ENCODE measurements around the gene CHDH. TPM values are rescaled to one million over a fixed set of nuclear protein-coding genes. Genes with fewer than 3 reads are reported as not detected.

CHDH gene
- total and polyA plus RNA-seq, 7 donors: 0.29 to 6.1 (median 2.0) TPM

DNA sequence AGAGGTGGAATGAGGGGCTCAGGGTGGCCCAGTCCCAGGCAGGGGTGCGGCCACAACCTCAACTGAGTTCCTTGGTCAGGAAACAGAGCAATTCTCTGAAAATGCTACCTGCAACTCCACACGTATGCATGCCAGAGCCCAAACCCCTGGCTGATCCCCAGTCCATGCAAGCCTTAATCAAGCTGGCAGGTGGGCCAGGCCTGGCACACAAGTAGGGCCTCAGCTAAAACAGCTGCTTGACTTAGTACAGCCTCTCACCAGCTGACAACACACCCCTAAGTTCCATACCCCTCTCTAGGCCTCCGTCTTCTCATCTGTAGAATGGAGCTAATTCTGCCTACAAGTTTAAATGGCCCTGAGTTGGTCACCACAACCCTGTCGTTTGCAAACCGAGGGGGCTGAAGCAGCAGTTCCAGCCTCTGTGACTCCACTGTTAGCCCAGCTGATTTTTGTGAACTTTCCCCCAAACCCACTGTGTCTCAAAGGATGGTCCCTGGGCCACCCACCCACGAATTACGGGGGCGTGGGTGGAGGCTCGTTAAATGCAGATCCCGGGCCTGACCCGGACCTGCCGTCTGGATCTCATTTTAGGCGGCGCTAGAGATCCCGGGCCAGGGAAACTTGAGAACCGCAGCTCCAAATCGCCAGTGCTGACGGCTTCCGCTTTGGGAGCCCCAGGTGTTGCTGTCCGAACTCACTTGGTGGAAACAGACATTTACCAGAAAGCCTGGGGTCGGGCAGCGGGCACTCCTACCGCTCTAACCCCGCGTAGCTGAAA is 927 bp downstream of the CHDH start:
- TF ChIP-seq CTCF (IDR thresholded peaks at IDR 0.05): peak; percentile 30
- Histone ChIP-seq H3K4me3 (peak overlapping the region; percentile 89), H3K27me3 (ENCODE audit: insufficient read depth in 3 of 3, low read length in 2 of 3) (no peaks in the 10 kb centered on the region), H3K4me1 (peaks cover 4% of the 10 kb centered on the region), H3K36me3 (ENCODE audit: insufficient read depth in 1 of 2, low read depth in 1 of 2) (no peaks in the 10 kb centered on the region), H3K9me3 (no peaks in the 10 kb centered on the region), H3K27ac (peak overlapping the region; percentile 86)
- peak; percentile 74 to 86 (median 78) for ATAC-seq
- peak; percentile 59 to 77 for DNase-seq
- intact Hi-C loops (cut with DNase I): loop anchor here in 1 of 2 donors (5.0 kb wide), 1 partner anchor 37 kb away; the partner anchor contains the start of gene ACTR8
- WGBS, 3 donors: 15 to 18% (median 18%) methylated on average over 25 of the region's 25 CpGs

GRCh38 chr3:53844262-53845102 is 1.7 kb downstream of the CHDH start:
- H3K27me3 ChIP-seq (ENCODE audit: insufficient read depth in 3 of 3, low read length in 2 of 3): no peaks in the 10 kb centered on the region
- H3K4me1 ChIP-seq: peaks cover 4% of the 10 kb centered on the region
- no peak for DNase-seq
- no peak overlapping the region for H3K4me3 ChIP-seq
- intact Hi-C loops (cut with DNase I): loop anchor here in 1 of 2 donors (5.0 kb wide), 1 partner anchor 38 kb away; the partner anchor contains the start of gene ACTR8
- H3K36me3 ChIP-seq (ENCODE audit: insufficient read depth in 1 of 2, low read depth in 1 of 2): no peaks in the 10 kb centered on the region
- WGBS, 3 donors: 82 to 91% (median 87%) methylated on average over 9 of the region's 9 CpGs
- no peak overlapping the region for H3K27ac ChIP-seq
- TF ChIP-seq CTCF (IDR thresholded peaks at IDR 0.05): no peak
- H3K9me3 ChIP-seq: no peaks in the 10 kb centered on the region
- ATAC-seq: no peak

DNA sequence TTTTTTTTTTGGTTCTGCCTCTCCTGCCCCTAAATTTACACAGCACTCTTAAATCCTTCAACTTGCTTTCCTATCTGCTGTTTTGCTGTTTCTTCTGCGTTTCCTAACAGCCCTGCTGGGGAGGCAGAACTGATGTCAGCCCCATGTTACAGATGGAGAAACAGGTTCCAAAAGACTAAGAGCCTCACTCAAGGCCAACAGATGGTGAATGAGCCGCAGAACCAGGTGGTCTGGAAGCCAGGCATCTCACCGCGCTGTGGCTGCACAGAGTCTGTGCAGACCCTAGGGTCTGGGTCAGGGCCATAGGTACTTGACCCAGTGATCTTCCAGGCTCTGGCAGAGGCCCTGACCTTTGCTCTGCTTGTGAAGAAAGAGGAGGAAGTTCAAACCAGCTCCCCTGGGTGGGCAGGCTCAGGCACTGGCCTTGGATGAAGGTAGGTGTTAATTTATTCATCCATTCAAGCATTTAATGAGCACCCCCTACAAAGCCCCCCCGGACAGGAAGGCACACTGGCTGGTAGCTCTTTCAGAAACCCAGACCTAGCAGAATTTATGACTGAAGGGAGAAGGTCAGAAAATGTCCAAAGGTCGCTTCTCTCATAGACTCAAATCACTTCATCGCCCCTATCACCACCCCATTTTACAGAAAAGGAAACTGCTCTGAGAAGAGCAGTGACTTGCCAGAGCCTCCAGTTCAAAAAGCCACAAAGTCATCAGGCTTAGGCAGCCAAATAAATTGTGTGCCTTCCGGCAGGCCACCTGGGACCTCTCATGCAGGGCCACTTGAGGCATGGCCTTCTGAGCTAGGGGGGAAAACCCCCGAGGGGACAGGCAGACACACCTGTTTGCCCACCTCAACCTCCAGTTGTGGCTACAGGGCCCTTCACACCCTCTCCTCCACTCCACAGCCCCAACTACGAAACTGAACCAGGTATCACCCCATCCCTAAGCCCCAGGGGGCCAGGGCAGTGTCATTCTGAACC is 2.7 kb downstream of the CHDH start:
- Histone ChIP-seq H3K4me1 (peaks cover 4% of the 10 kb centered on the region), H3K9me3 (no peaks in the 10 kb centered on the region), H3K27ac (no peak overlapping the region), H3K4me3 (no peak overlapping the region), H3K36me3 (ENCODE audit: insufficient read depth in 1 of 2, low read depth in 1 of 2) (peaks cover 0 to 3% of the 10 kb centered on the region in 2 donors), H3K27me3 (ENCODE audit: insufficient read depth in 3 of 3, low read length in 2 of 3) (no peaks in the 10 kb centered on the region)
- intact Hi-C loops (cut with DNase I): no loop called here
- no peak for DNase-seq
- WGBS, 3 donors: 80 to 84% (median 80%) methylated on average over 10 of the region's 10 CpGs
- no peak for ATAC-seq
- TF ChIP-seq CTCF (IDR thresholded peaks at IDR 0.05): no peak

- Histone ChIP-seq H3K4me1 (peaks cover 4% of the 10 kb centered on the region), H3K27me3 (ENCODE audit: insufficient read depth in 3 of 3, low read length in 2 of 3) (no peaks in the 10 kb centered on the region), H3K9me3 (no peaks in the 10 kb centered on the region), H3K36me3 (ENCODE audit: insufficient read depth in 1 of 2, low read depth in 1 of 2) (peaks cover 0 to 5% of the 10 kb centered on the region in 2 donors), H3K27ac (no peak overlapping the region), H3K4me3 (no peak overlapping the region)
- ATAC-seq: no peak
- no peak for TF ChIP-seq CTCF (IDR thresholded peaks at IDR 0.05)
- intact Hi-C loops (cut with DNase I): no loop called here
- DNase-seq: no peak
- 38 to 53% (median 47%) methylated on average over 12 of the region's 12 CpGs for WGBS, 3 donors
Observed at GRCh38 chr3:53842436-53843194, 3.6 kb downstream of the CHDH start.
